ENCODE data around the gene PIK3R1. TPM values are rescaled to one million over a fixed set of nuclear protein-coding genes. Genes with fewer than 3 reads are reported as not detected.

The PIK3R1 gene
- total RNA-seq, 2 donors from 2014 or later, result 29.8 to 30.2 TPM

- no peak overlapping the region for H3K4me3 Mint-ChIP-seq
- H3K36me3 Mint-ChIP-seq (ENCODE audit: low read depth), result no peaks in the 10 kb centered on the region
- H3K4me1 ChIP-seq (ENCODE audit: control insufficient read depth, insufficient read depth, low read length), result no peaks in the 10 kb centered on the region
- no peak overlapping the region for H3K4me3 ChIP-seq (ENCODE audit: low read length)
- H3K4me1 Mint-ChIP-seq, result peaks cover 2% of the 10 kb centered on the region
- no peak overlapping the region for H3K9ac ChIP-seq (ENCODE audit: extremely low read depth, low read length, poor library complexity, severe bottlenecking)
- H3K27me3 Mint-ChIP-seq (ENCODE audit: insufficient read depth), result peaks cover 14% of the 10 kb centered on the region
- WGBS, 2 experiments (ENCODE audit: insufficient coverage in 1 of 2, insufficient read length in 1 of 2), result 92 to 96% methylated on average over 3 to 4 of the region's 6 CpGs
- H3K36me3 ChIP-seq (ENCODE audit: control insufficient read depth, insufficient read depth, low read length), result no peaks in the 10 kb centered on the region
- no peak for DNase-seq
- H3K9me3 Mint-ChIP-seq, result peaks cover 9% of the 10 kb centered on the region
- no peaks in the 10 kb centered on the region for H3K27me3 ChIP-seq (ENCODE audit: control insufficient read depth, insufficient read depth, low read length, poor library complexity, severe bottlenecking)
- H3K27ac ChIP-seq (ENCODE audit: low read depth, low read length), result no peak overlapping the region
- H3K9me3 ChIP-seq (ENCODE audit: control insufficient read depth, low read length), result peaks cover 8% of the 10 kb centered on the region
- TF ChIP-seq, protein P1, sequence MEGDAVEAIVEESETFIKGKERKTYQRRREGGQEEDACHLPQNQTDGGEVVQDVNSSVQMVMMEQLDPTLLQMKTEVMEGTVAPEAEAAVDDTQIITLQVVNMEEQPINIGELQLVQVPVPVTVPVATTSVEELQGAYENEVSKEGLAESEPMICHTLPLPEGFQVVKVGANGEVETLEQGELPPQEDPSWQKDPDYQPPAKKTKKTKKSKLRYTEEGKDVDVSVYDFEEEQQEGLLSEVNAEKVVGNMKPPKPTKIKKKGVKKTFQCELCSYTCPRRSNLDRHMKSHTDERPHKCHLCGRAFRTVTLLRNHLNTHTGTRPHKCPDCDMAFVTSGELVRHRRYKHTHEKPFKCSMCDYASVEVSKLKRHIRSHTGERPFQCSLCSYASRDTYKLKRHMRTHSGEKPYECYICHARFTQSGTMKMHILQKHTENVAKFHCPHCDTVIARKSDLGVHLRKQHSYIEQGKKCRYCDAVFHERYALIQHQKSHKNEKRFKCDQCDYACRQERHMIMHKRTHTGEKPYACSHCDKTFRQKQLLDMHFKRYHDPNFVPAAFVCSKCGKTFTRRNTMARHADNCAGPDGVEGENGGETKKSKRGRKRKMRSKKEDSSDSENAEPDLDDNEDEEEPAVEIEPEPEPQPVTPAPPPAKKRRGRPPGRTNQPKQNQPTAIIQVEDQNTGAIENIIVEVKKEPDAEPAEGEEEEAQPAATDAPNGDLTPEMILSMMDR (conservative IDR thresholded peaks at IDR 0.05), result no peak
- H3K27ac Mint-ChIP-seq, result no peak overlapping the region
These were observed 39.3 kb upstream of the PIK3R1 start for GRCh38 chr5:68176253-68176652.

GRCh38 chr5:68176802-68177479 lies 38.6 kb upstream of the PIK3R1 start:
- H3K9ac ChIP-seq (ENCODE audit: extremely low read depth, low read length, poor library complexity, severe bottlenecking), result no peak overlapping the region
- no peak for DNase-seq
- H3K9me3 ChIP-seq (ENCODE audit: control insufficient read depth, low read length), result peaks cover 8% of the 10 kb centered on the region
- Mint-ChIP-seq H3K4me3 (no peak overlapping the region), H3K27ac (no peak overlapping the region), H3K4me1 (peaks cover 7% of the 10 kb centered on the region), H3K27me3 (ENCODE audit: insufficient read depth) (peaks cover 14% of the 10 kb centered on the region), H3K9me3 (peaks cover 9% of the 10 kb centered on the region), H3K36me3 (ENCODE audit: low read depth) (no peaks in the 10 kb centered on the region)
- H3K36me3 ChIP-seq (ENCODE audit: control insufficient read depth, insufficient read depth, low read length), result no peaks in the 10 kb centered on the region
- no peaks in the 10 kb centered on the region for H3K27me3 ChIP-seq (ENCODE audit: control insufficient read depth, insufficient read depth, low read length, poor library complexity, severe bottlenecking)
- H3K4me1 ChIP-seq (ENCODE audit: control insufficient read depth, insufficient read depth, low read length), result no peaks in the 10 kb centered on the region
- no peak overlapping the region for H3K4me3 ChIP-seq (ENCODE audit: low read length)
- H3K27ac ChIP-seq (ENCODE audit: low read depth, low read length), result no peak overlapping the region
- TF ChIP-seq, protein P1 (conservative IDR thresholded peaks at IDR 0.05), result no peak
- 89 to 100% methylated on average over 4 to 7 of the region's 7 CpGs for WGBS, 2 experiments (ENCODE audit: insufficient coverage in 1 of 2, insufficient read length in 1 of 2)

DNA sequence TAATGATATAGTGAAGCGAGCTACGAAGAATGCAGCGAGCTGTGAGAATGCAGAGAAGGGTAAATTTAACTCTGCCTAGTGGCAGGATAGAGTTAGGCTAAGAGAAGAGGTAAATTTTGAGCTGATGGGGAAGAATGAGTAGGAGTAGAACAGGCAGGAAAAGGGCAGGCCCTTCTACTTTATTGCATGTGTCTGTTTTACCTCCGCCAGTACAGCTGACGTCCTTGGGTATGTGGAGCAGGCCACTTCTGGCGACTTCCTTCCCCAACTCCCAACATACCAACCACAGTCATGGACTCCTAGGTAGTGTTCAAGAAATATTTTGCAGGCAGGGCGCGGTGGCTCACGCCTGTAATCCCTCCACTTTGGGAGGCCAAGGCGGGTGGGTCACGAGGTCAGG lies 37.9 kb upstream of the PIK3R1 start:
- H3K27me3 Mint-ChIP-seq (ENCODE audit: insufficient read depth), result peaks cover 11% of the 10 kb centered on the region
- no peak overlapping the region for H3K27ac ChIP-seq (ENCODE audit: low read depth, low read length)
- H3K4me1 ChIP-seq (ENCODE audit: control insufficient read depth, insufficient read depth, low read length), result no peaks in the 10 kb centered on the region
- peak overlapping the region; percentile 48 for H3K27ac Mint-ChIP-seq
- peaks cover 8% of the 10 kb centered on the region for H3K9me3 ChIP-seq (ENCODE audit: control insufficient read depth, low read length)
- H3K9ac ChIP-seq (ENCODE audit: extremely low read depth, low read length, poor library complexity, severe bottlenecking), result no peak overlapping the region
- no peaks in the 10 kb centered on the region for H3K36me3 ChIP-seq (ENCODE audit: control insufficient read depth, insufficient read depth, low read length)
- H3K4me1 Mint-ChIP-seq, result peaks cover 10% of the 10 kb centered on the region
- DNase-seq, result no peak
- H3K9me3 Mint-ChIP-seq, result peaks cover 9% of the 10 kb centered on the region
- WGBS, 2 experiments (ENCODE audit: insufficient coverage in 1 of 2, insufficient read length in 1 of 2), result 92% methylated on average over 3 to 11 of the region's 11 CpGs
- no peaks in the 10 kb centered on the region for H3K36me3 Mint-ChIP-seq (ENCODE audit: low read depth)
- TF ChIP-seq, protein P1 (conservative IDR thresholded peaks at IDR 0.05), result no peak
- no peak overlapping the region for H3K4me3 ChIP-seq (ENCODE audit: low read length)
- H3K4me3 Mint-ChIP-seq, result no peak overlapping the region
- H3K27me3 ChIP-seq (ENCODE audit: control insufficient read depth, insufficient read depth, low read length, poor library complexity, severe bottlenecking), result no peaks in the 10 kb centered on the region
